ENCODE measurements around the gene ARHGAP28.

ARHGAP28 gene

DNA sequence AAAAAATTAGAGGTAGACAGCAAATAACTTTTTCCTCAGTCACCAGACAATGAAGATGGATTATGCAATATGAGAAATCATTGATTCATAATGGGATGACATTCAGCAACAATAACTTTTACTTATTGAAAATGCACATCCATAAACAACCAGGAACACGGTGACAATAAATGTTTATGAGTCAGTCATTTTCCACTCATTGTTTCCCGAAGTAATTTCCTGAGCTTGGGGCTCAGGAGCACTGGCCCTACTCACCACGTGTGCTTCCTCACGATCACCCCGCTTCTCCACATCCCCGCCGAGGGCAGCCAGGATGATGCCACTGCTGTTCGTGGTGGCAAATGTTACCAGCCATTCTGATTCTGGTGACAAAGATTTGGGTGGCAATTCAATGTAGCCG, 231.8 kb downstream of the ARHGAP28 start:
- Histone ChIP-seq H3K4me3 (ENCODE audit: low read length in 2 of 2) (no peak overlapping the region), H3K9me3 (ENCODE audit: control insufficient read depth in 2 of 2, low read length in 2 of 2) (no peaks in the 10 kb centered on the region), H3K36me3 (ENCODE audit: control insufficient read depth in 2 of 2, insufficient read depth in 2 of 2, low read length in 2 of 2) (no peaks in the 10 kb centered on the region), H3K27me3 (ENCODE audit: control insufficient read depth in 2 of 2, insufficient read depth in 2 of 2, low read length in 2 of 2) (no peaks in the 10 kb centered on the region), H3K9ac (ENCODE audit: low read depth in 1 of 2, low read length in 2 of 2) (no peak overlapping the region), H3K4me1 (ENCODE audit: control insufficient read depth in 2 of 2, insufficient read depth in 2 of 2, low read length in 2 of 2) (peaks cover 5 to 18% of the 10 kb centered on the region in 2 donors), H3K27ac (ENCODE audit: low read depth in 2 of 2, low read length in 2 of 2) (no peak overlapping the region)

DNA sequence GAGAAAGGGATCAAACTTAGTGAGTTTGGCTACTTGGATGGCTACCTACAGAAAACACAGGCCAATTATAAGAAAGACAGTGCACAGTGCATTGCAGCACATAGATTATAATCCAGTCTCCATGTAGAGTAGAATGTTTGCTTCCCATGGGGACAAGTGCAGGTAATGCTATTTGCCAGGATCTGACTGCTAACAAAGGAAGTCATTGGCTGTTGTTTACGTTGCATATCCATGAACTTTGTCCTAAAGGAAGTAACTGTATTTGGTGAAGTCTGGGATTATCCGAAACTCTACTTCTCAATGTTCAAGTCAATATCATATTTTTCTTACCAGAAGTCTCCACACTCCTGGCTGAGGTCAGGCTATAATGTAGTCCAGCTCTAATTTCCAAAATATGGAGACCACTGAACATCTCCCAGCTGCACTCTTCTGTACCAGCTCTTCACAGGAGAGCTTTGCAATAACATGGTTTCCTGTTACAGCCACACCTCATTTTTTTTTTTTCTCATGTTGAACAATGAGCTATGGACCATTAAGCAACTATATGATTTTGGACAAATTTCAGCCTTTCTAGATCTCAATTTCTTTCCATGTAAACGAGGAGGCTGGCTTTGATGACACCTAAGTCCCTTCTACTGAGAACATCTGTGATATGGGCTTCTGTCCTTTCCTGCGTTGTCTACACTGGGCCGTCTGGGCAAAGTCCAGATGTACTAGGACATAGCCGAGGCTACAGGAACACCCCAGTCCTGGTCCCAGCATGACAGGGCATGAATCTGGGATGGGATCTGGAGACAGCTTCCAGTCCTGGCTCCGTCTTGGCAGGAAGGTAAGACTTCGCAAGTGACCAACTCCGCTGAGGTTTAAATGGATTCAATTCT, 233.3 kb downstream of the ARHGAP28 start:
- no peaks in the 10 kb centered on the region for H3K27me3 ChIP-seq (ENCODE audit: control insufficient read depth in 2 of 2, insufficient read depth in 2 of 2, low read length in 2 of 2)
- H3K4me3 ChIP-seq (ENCODE audit: low read length in 2 of 2) = peak overlapping the region in 1 of 2 donors; percentile 5
- H3K4me1 ChIP-seq (ENCODE audit: control insufficient read depth in 2 of 2, insufficient read depth in 2 of 2, low read length in 2 of 2) = peaks cover 5 to 18% of the 10 kb centered on the region in 2 donors
- peak overlapping the region; percentile 21 to 55 for H3K27ac ChIP-seq (ENCODE audit: low read depth in 2 of 2, low read length in 2 of 2)
- peak overlapping the region in 1 of 2 donors; percentile 19 for H3K9ac ChIP-seq (ENCODE audit: low read depth in 1 of 2, low read length in 2 of 2)
- H3K9me3 ChIP-seq (ENCODE audit: control insufficient read depth in 2 of 2, low read length in 2 of 2) = no peaks in the 10 kb centered on the region
- H3K36me3 ChIP-seq (ENCODE audit: control insufficient read depth in 2 of 2, insufficient read depth in 2 of 2, low read length in 2 of 2) = no peaks in the 10 kb centered on the region

DNA sequence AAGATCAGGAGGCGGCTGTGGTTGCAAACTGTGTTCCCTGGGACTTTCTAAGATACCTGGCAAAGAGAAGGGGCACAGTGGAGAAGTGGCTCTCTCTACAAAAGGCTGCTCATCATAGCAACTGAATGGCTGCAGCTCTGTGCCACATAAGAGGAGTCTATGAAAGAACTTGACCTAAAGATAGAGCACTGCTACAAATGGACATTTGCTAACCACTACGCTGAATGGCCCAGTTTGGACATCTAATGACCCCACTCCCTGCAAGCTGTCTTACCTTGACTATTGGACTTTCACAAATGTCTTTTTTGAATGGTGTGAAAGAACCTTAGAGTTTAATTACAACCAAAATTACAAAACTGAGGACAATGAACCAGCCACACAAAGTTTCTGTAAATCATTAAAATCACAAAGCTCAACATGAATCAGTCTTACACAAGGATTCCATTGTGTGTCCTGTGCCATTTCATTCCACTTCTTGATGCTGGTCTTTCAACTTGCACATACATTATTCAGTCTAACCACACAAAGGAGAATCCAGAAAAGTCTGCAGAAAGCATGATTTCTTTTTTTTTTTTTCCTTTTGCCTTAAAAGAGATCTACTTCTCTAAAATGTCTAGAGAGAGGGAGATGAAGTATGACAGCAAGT, 234.1 kb downstream of the ARHGAP28 start:
- no peak overlapping the region for H3K4me3 ChIP-seq (ENCODE audit: low read length in 2 of 2)
- no peaks in the 10 kb centered on the region for H3K36me3 ChIP-seq (ENCODE audit: control insufficient read depth in 2 of 2, insufficient read depth in 2 of 2, low read length in 2 of 2)
- H3K27ac ChIP-seq (ENCODE audit: low read depth in 2 of 2, low read length in 2 of 2) = peak overlapping the region in 1 of 2 donors; percentile 21
- no peak overlapping the region for H3K9ac ChIP-seq (ENCODE audit: low read depth in 1 of 2, low read length in 2 of 2)
- no peaks in the 10 kb centered on the region for H3K9me3 ChIP-seq (ENCODE audit: control insufficient read depth in 2 of 2, low read length in 2 of 2)
- H3K4me1 ChIP-seq (ENCODE audit: control insufficient read depth in 2 of 2, insufficient read depth in 2 of 2, low read length in 2 of 2) = peaks cover 5 to 18% of the 10 kb centered on the region in 2 donors
- H3K27me3 ChIP-seq (ENCODE audit: control insufficient read depth in 2 of 2, insufficient read depth in 2 of 2, low read length in 2 of 2) = no peaks in the 10 kb centered on the region

Measured in mucosa of rectum (tissue), 2 donors.